Endometrium (tissue), 2 donors: ENCODE results near the gene COBL.

Experiments used
- FAIRE-seq: peaks from 2 replicates; lab custom pipeline; 2012; peaks lifted over from hg19 to GRCh38; lab: Jason Lieb, UNC
- donor health status: control.
- donor health status: control.

The COBL gene

GRCh38 chr7:51327287-51327717, 10.7 kb upstream of the COBL start:
- FAIRE-seq, result no peak

- no peak for FAIRE-seq
Measured at GRCh38 chr7:51326656-51327286, 10.2 kb upstream of the COBL start.

GRCh38 chr7:51325908-51326307, 9.3 kb upstream of the COBL start:
- FAIRE-seq, result no peak

- FAIRE-seq, result no peak
Measured at GRCh38 chr7:51325261-51325676, 8.7 kb upstream of the COBL start.

- FAIRE-seq, result no peak
Measured at GRCh38 chr7:51324206-51324898, 7.7 kb upstream of the COBL start.

- FAIRE-seq, result no peak
Measured at GRCh38 chr7:51321961-51322515, 5.4 kb upstream of the COBL start.

GRCh38 chr7:51318886-51319579, 2.4 kb upstream of the COBL start:
- no peak for FAIRE-seq

DNA sequence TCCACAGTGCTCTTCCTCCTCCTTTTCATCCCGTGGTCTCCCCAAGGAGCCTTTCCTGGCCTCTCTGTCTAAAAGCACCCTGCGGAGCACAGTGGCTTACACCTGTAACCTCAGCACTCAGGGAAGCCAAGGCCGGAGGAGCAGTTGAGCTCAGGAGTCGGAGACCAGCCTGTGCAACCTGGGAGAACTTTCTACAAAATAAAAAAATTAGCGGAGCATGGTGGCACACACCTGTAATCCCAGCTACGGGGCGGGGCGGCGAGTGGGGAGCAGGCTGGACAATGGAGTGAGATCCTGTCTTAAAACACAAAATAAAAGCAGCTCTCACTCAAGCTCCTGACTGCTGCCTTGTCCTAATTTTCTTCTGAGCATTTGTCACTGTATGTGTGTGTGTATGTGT, 1.4 kb upstream of the COBL start:
- FAIRE-seq, result no peak

GRCh38 chr7:51317582-51317910, 937 bp upstream of the COBL start:
- FAIRE-seq, result no peak

GRCh38 chr7:51316262-51316665, 345 bp downstream of the COBL start:
- FAIRE-seq, result no peak

- no peak for FAIRE-seq
Measured at GRCh38 chr7:51315393-51316261, 982 bp downstream of the COBL start.

- no peak for FAIRE-seq
Measured at GRCh38 chr7:51314726-51315125, 1.9 kb downstream of the COBL start.

DNA sequence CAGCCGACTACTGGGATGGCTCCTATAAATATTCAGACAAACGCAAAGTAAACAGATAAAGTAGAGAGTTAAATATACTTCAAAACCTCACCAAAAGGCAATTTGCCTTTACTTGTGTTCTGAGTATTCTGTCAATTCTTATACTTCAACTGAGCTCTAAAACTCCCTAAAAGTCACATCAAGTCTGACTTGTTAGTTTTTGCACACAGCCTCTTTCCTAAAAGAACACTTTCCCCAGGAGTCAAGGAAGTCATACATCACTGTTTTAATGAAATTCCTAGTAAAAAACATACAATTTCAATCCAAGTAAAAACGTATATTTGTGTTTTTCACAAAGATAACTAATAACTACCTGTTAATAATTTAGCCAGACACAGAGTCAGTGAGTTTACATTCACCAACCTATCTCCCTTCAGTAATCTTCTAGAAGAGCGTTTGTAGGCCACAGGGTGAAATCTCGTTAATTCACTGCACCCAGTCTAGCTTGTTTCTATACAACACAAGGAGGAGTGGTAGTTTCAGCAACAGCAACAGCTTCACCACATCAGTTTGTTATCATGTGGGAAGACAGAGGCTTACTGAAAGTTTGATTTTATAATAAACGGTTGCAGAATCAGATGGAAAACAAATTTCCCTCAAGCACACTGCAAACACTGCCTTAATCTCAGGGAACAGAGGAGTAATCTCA, 2.7 kb downstream of the COBL start:
- FAIRE-seq, result no peak

DNA sequence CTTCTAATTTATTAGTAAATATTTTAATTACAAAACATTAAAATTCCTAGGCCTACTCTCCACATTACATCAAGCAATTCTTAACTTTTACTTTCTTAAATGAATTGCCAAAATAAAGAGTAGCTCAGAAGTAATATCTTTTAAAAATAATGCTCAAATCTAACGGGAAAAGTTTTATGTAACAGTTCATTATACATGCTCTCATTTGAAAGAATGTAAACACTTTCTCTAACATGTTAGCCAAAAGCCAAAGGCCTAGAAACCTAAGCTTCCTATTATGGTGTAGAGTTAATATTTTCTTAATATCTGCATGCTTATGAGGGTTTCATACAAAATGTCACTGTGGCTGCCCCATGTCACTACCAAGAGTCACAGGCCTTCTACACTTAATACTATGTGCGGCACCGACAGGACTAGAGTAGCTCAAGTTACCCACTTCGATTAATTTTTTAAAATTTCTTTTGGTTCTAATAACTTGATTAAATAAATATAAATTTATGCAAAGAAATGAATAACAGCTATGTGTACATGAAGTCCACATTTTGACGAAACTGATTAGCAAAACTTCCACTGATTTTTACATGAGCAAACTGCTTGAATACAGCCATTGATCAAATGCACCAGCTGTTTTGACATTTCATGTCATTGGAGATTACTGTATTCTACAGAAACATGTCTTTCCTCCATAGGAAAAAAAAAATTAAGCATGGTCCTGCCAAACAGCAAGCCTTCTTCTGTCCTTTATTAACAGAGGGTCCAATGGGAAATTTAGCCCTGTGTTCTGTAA, 3.5 kb downstream of the COBL start:
- peak; percentile 15 for FAIRE-seq

DNA sequence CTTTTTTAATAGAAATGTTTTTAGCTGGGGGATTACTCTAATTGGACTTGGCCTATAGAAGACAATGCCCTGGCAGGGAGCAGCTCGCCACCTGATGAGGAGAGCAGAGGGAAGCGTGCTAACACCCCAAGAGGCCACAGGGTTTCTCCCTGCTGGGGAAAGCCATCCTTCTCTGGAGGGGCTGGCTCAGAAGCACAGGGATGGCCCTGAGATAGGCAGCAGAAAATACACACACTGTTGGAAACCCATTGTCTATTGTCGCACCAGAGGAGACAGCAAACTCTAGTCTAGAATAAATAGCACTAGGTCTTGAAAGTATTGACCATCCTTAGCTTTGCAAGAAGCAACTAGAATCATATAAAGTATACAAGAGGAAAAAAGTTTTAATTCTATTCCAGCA, 5.4 kb downstream of the COBL start:
- no peak for FAIRE-seq

DNA sequence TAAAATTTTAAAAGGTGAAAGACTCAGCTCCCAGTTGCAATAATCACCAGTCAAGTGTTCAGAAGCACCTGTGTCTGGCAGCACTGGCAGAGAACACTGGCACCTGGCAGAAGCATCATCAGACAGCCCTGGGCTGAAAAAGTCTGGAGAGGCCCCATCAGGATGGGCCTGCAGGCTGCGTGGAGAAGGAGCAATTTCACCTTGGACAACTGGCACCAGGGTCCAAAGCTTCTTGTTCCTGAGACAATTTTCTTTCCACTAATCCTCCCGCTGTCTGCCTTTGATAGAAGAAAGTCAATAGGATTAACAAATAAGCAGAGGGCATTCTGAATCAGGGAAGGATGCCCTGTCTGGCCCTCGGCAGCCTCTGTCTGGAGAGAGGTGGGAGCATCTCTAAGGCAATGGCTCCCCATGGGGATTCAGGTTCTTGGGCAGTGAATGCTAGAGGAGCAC, 6.5 kb downstream of the COBL start:
- no peak for FAIRE-seq

DNA sequence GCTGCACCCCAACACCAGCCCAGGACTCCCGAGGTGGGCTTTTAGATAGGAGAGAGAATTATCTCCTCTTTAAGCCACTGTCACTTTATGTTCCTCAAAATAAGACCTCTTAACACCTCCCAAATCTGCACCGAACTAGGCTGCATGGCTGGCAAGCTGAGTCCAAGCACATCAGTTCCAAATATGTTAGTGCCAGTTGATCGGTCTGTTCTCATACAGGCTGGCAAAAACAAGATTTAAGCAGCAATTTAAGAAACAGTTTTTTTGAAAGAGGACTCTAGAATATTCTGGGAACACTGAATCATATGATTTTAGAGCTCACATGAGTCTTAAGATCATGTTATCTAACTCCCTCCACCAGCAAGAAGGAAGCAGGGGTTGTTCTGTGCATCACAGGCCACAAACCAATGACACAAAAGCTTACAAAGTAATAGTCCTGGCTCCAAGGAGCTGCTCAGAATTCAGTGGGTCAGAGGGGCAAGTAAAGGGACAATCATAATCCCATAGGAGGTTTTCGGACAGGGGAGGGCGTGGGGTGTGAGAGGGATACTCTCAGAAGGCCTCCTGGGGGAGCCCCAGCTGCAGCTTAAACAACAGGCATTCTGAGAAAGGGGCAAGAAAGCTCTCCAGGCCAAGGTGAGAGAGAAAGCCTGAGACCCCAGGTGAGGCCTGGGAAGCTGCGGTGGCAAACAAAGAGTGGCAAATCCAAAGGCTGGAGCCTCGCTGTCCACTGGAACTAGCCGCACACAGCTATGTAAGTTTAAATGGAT, 7.1 kb downstream of the COBL start:
- no peak for FAIRE-seq

GRCh38 chr7:51308696-51309095, 7.9 kb downstream of the COBL start:
- no peak for FAIRE-seq

GRCh38 chr7:51308265-51308664, 8.3 kb downstream of the COBL start:
- no peak for FAIRE-seq

DNA sequence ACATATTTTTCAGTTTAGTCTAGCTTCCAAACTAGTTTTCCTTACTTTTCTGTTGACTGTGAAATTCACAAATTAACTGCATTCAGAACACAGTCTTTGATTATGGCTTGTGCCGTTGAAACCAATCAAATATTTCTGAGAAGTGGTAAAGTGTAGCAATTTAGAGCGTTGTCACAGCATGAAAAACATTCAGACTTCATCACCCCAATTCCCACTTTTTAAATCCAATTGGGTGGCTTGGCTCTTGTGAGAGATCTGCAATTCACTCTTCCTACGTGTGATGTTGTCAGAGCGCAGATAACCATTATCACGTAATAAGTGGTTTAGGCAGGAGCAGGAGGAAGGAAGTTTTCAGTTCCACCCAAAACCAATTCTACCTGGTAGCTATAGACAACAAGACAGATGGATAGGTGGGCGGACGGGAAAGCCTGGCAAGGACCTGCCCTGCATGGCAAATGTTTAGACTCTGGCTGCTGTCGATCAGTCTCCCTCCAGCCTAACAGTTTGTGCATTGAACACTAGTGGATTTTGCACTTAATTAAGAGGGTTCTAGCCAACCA, 8.9 kb downstream of the COBL start:
- FAIRE-seq, result no peak
